ENCODE measurements around the gene SYNPR. TPM values are rescaled to one million over a fixed set of nuclear protein-coding genes. Genes with fewer than 3 reads are reported as not detected.

Gene SYNPR
- polyA plus RNA-seq, 3 donors = not detected

DNA sequence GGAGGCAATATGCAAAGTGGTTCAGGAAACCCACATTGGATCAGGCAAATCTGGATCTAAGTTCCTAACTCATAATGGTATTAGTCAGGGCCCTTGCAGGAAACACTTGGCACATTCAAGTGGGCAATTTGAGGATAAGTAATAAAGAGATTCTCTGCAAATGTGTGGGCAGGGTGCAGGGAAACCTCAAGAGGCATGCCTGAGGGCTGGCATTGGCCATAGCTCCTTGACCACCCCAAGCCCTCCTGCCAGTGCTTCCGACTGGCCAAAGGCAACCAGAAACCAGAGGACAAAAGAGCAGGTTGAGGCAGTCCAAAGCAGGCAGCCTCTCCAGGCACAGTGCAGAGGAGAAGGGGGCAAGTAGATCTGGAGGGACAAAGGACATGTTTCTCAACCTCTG lies 243.5 kb downstream of the SYNPR start:
- Histone ChIP-seq H3K79me2 (ENCODE audit: insufficient read depth, low read length) (no peaks in the 10 kb centered on the region), H3K9me3 (replicated peaks in 1 of 2; ENCODE audit: control insufficient read depth in 1 of 2, insufficient read depth in 1 of 2, low read length in 2 of 2) (no peaks in the 10 kb centered on the region), H3K4me2 (replicated peaks; ENCODE audit: extremely low read depth, low read length, poor library complexity, severe bottlenecking) (no peak overlapping the region), H3K4me3 (replicated peaks in 1 of 3; ENCODE audit: low read depth in 2 of 3, low read length in 3 of 3) (no peak overlapping the region), H2AFZ (ENCODE audit: insufficient read depth, low read depth, low read length, poor library complexity, severe bottlenecking) (no peak overlapping the region), H3K27me3 (ENCODE audit: control insufficient read depth in 2 of 2, insufficient read depth in 2 of 2, low read length in 2 of 2) (no peaks in the 10 kb centered on the region), H3K27ac (ENCODE audit: low read depth in 1 of 2, low read length in 2 of 2) (no peak overlapping the region), H3K36me3 (replicated peaks in 1 of 2; ENCODE audit: control insufficient read depth in 1 of 2, insufficient read depth in 2 of 2, low read length in 2 of 2) (no peaks in the 10 kb centered on the region), H4K20me1 (ENCODE audit: insufficient read depth, low read length) (no peaks in the 10 kb centered on the region), H3K9ac (ENCODE audit: insufficient read depth, low read length, poor library complexity, severe bottlenecking) (no peak overlapping the region), H3K4me1 (ENCODE audit: control insufficient read depth in 1 of 2, insufficient read depth in 2 of 2, low read length in 2 of 2) (no peaks in the 10 kb centered on the region)
- no peaks in the 10 kb centered on the region for H3K36me3 Mint-ChIP-seq
- intact Hi-C loops (cut with micrococcal nuclease) = no loop called here
- H3K9me3 Mint-ChIP-seq = peaks cover 0 to 6% (median 0%) of the 10 kb centered on the region in 7 donors
- no peak for DNase-seq
- no peaks in the 10 kb centered on the region for H3K4me1 Mint-ChIP-seq
- peaks cover 0 to 1% (median 0%) of the 10 kb centered on the region in 3 donors for H3K27me3 Mint-ChIP-seq (ENCODE audit: low read depth in 3 of 3)
- TF ChIP-seq, protein P1, sequence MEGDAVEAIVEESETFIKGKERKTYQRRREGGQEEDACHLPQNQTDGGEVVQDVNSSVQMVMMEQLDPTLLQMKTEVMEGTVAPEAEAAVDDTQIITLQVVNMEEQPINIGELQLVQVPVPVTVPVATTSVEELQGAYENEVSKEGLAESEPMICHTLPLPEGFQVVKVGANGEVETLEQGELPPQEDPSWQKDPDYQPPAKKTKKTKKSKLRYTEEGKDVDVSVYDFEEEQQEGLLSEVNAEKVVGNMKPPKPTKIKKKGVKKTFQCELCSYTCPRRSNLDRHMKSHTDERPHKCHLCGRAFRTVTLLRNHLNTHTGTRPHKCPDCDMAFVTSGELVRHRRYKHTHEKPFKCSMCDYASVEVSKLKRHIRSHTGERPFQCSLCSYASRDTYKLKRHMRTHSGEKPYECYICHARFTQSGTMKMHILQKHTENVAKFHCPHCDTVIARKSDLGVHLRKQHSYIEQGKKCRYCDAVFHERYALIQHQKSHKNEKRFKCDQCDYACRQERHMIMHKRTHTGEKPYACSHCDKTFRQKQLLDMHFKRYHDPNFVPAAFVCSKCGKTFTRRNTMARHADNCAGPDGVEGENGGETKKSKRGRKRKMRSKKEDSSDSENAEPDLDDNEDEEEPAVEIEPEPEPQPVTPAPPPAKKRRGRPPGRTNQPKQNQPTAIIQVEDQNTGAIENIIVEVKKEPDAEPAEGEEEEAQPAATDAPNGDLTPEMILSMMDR (IDR thresholded peaks at IDR 0.05) = no peak
- no peak overlapping the region for H3K27ac Mint-ChIP-seq
- no CpG with 5 or more reads among the region's 1 CpG for WGBS (ENCODE audit: insufficient coverage)
- H3K4me3 Mint-ChIP-seq = no peak overlapping the region

DNA sequence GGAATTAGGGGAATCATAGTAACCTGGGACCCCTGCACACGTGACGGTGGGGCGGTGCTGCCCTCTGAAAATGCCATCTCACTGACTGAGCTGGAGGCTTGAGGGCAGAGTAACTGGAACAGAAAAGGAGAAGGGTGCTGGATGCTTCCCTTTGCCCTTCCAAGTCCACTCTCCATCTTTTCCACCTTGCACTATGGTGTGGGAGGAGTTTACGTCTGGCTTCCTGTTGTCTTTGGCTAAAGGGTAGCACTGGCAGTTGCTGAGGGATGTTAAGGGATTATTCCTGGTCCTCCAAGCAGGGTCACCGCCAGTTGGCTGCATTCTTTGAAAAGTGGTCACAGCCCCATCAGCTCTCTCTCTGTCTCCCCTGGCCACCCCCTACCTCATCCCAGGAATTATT lies 245.0 kb downstream of the SYNPR start:
- no peak overlapping the region for H3K27ac ChIP-seq (ENCODE audit: low read depth in 1 of 2, low read length in 2 of 2)
- DNase-seq = no peak
- H3K27ac Mint-ChIP-seq = peak overlapping the region in 1 of 7 donors; percentile 8
- H3K9me3 Mint-ChIP-seq = peaks cover 0 to 6% (median 0%) of the 10 kb centered on the region in 7 donors
- H3K4me1 ChIP-seq (ENCODE audit: control insufficient read depth in 1 of 2, insufficient read depth in 2 of 2, low read length in 2 of 2) = no peaks in the 10 kb centered on the region
- H3K4me1 Mint-ChIP-seq = no peaks in the 10 kb centered on the region
- no peak overlapping the region for H2AFZ ChIP-seq (ENCODE audit: insufficient read depth, low read depth, low read length, poor library complexity, severe bottlenecking)
- 100% methylated on average over 3 of the region's 5 CpGs for WGBS (ENCODE audit: insufficient coverage)
- H3K79me2 ChIP-seq (ENCODE audit: insufficient read depth, low read length) = no peaks in the 10 kb centered on the region
- H3K4me3 Mint-ChIP-seq = no peak overlapping the region
- H3K4me3 ChIP-seq (replicated peaks in 1 of 3; ENCODE audit: low read depth in 2 of 3, low read length in 3 of 3) = no peak overlapping the region
- peaks cover 0 to 4% (median 0%) of the 10 kb centered on the region in 3 donors for H3K27me3 Mint-ChIP-seq (ENCODE audit: low read depth in 3 of 3)
- TF ChIP-seq, protein P1 (IDR thresholded peaks at IDR 0.05) = no peak
- no peaks in the 10 kb centered on the region for H3K9me3 ChIP-seq (replicated peaks in 1 of 2; ENCODE audit: control insufficient read depth in 1 of 2, insufficient read depth in 1 of 2, low read length in 2 of 2)
- H3K36me3 ChIP-seq (replicated peaks in 1 of 2; ENCODE audit: control insufficient read depth in 1 of 2, insufficient read depth in 2 of 2, low read length in 2 of 2) = no peaks in the 10 kb centered on the region
- H3K9ac ChIP-seq (ENCODE audit: insufficient read depth, low read length, poor library complexity, severe bottlenecking) = no peak overlapping the region
- no peaks in the 10 kb centered on the region for H3K36me3 Mint-ChIP-seq
- no peaks in the 10 kb centered on the region for H4K20me1 ChIP-seq (ENCODE audit: insufficient read depth, low read length)
- no peak overlapping the region for H3K4me2 ChIP-seq (replicated peaks; ENCODE audit: extremely low read depth, low read length, poor library complexity, severe bottlenecking)
- intact Hi-C loops (cut with micrococcal nuclease) = no loop called here
- no peaks in the 10 kb centered on the region for H3K27me3 ChIP-seq (ENCODE audit: control insufficient read depth in 2 of 2, insufficient read depth in 2 of 2, low read length in 2 of 2)
